ENCODE measurements around the gene TPRG1L.

Gene TPRG1L

GRCh38 chr1:3676581-3677470 is 52.0 kb downstream of the TPRG1L start:
- H3K27ac ChIP-seq (ENCODE audit: low read depth, low read length), result no peak overlapping the region

GRCh38 chr1:3677484-3677883 is 52.7 kb downstream of the TPRG1L start:
- Histone ChIP-seq H3K4me1 (ENCODE audit: control insufficient read depth, insufficient read depth, low read length) (peaks cover 18% of the 10 kb centered on the region), H3K36me3 (ENCODE audit: control insufficient read depth, insufficient read depth, low read length) (no peaks in the 10 kb centered on the region), H3K9ac (ENCODE audit: low read depth, low read length) (no peak overlapping the region), H3K4me3 (ENCODE audit: low read depth, low read length) (no peak overlapping the region), H3K27ac (ENCODE audit: low read depth, low read length) (no peak overlapping the region), H3K9me3 (ENCODE audit: control insufficient read depth, insufficient read depth, low read length) (no peaks in the 10 kb centered on the region), H3K27me3 (ENCODE audit: control insufficient read depth, insufficient read depth, low read length) (no peaks in the 10 kb centered on the region; the same call in 1 of the 2 replicates)

More at GRCh38 chr1:3676581-3677470, 52.0 kb downstream of the TPRG1L start:
- H3K27me3 ChIP-seq (ENCODE audit: control insufficient read depth, insufficient read depth, low read length), result no peaks in the 10 kb centered on the region
- peaks cover 18% of the 10 kb centered on the region for H3K4me1 ChIP-seq (ENCODE audit: control insufficient read depth, insufficient read depth, low read length)
- no peaks in the 10 kb centered on the region for H3K9me3 ChIP-seq (ENCODE audit: control insufficient read depth, insufficient read depth, low read length)
- no peaks in the 10 kb centered on the region for H3K36me3 ChIP-seq (ENCODE audit: control insufficient read depth, insufficient read depth, low read length)
- H3K4me3 ChIP-seq (ENCODE audit: low read depth, low read length), result no peak overlapping the region
- H3K9ac ChIP-seq (ENCODE audit: low read depth, low read length), result no peak overlapping the region

DNA sequence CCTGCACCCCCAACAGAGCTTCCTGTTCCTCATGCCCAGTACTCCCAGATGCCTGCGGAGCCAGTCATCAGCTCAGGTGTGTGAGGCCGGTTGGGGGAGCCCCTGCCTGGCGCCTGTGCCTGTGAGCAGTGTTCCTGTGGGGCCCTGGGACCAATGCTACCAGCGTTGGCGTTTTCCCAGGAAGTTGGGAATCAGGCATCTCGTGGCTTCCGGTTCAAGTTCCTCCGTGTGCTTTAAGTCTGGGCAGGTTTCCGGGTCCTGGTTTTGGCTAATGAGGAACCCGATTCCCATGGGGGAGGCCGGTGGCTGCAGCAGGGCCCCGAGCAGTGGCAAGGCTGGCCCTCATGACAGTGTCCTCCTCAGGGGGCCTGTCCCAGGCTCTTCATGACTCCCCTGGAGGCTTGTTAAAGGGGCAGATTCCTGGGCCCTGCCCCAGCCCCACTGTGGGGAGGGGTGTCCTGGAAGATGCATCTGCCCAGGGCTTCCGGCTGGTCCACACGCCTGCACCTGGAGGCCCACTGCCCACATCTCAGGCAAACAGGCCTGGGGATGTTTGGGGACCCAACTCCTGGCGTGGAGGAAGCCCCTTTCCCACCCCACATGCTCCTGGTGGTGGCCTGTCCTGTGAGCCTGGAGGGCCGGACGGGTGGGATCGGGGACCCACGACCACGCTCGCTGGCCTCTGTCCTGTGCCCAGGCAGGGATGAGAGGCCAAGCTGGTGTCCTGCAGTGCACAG is 53.7 kb downstream of the TPRG1L start:
- Histone ChIP-seq H3K4me1 (ENCODE audit: control insufficient read depth, insufficient read depth, low read length) (peaks cover 18% of the 10 kb centered on the region), H3K9ac (ENCODE audit: low read depth, low read length) (no peak overlapping the region), H3K27ac (ENCODE audit: low read depth, low read length) (no peak overlapping the region), H3K36me3 (ENCODE audit: control insufficient read depth, insufficient read depth, low read length) (no peaks in the 10 kb centered on the region), H3K9me3 (ENCODE audit: control insufficient read depth, insufficient read depth, low read length) (no peaks in the 10 kb centered on the region), H3K4me3 (ENCODE audit: low read depth, low read length) (no peak overlapping the region), H3K27me3 (ENCODE audit: control insufficient read depth, insufficient read depth, low read length) (peaks cover 8% of the 10 kb centered on the region)

DNA sequence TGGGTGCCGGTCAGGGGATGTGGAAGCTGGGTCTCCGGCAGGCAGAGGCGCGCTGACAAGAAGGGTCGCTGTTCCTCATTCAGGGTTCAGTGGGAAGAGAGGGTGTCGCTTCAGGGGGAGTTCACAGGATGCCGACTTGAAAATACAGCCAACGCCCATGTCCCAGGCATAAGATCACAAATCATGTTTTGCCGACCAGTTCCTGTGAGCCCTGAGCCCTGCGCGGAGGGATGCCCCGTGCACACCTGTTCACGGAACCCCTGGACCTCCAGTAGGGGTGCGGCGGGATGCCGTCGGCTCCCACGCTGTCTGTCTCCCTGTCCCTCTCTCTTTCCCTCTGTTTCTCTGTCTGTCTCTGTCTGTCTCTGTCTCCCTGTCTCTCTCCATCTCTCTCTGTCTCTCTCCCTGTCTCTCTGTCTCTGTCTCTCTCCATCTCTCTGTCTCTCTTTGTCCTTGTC is 54.3 kb downstream of the TPRG1L start:
- H3K9me3 ChIP-seq (ENCODE audit: control insufficient read depth, insufficient read depth, low read length), result no peaks in the 10 kb centered on the region
- H3K27me3 ChIP-seq (ENCODE audit: control insufficient read depth, insufficient read depth, low read length), result peaks cover 13% of the 10 kb centered on the region
- no peaks in the 10 kb centered on the region for H3K36me3 ChIP-seq (ENCODE audit: control insufficient read depth, insufficient read depth, low read length)
- no peak overlapping the region for H3K9ac ChIP-seq (ENCODE audit: low read depth, low read length)
- peaks cover 17% of the 10 kb centered on the region for H3K4me1 ChIP-seq (ENCODE audit: control insufficient read depth, insufficient read depth, low read length)
- H3K27ac ChIP-seq (ENCODE audit: low read depth, low read length), result no peak overlapping the region
- no peak overlapping the region for H3K4me3 ChIP-seq (ENCODE audit: low read depth, low read length)
